ENCODE measurements around the gene HOXA1. TPM values are rescaled to one million over a fixed set of nuclear protein-coding genes. Genes with fewer than 3 reads are reported as not detected.

The HOXA1 gene
- total RNA-seq, 4 donors from 2014 or later: 0.16 to 0.36 TPM; not detected in 2

GRCh38 chr7:27105301-27106031 is 9.7 kb upstream of the HOXA1 start:
- in situ Hi-C loops (cut with MboI; ENCODE audit: low sequenced_read_pairs in 4 of 4): no loop called here

GRCh38 chr7:27104341-27105058 is 8.7 kb upstream of the HOXA1 start:
- TF ChIP-seq POLR2A (IDR thresholded peaks at IDR 0.05) (no peak), CTCF (IDR thresholded peaks at IDR 0.05 in 4 of 5, conservative IDR thresholded peaks at IDR 0.05 in 1 of 5) (no peak)
- Histone ChIP-seq H3K27ac (peak overlapping the region in 3 of 4 donors; percentile 53 to 67 (median 62)), H3K4me3 (no peak overlapping the region), H3K4me1 (peaks cover 0 to 9% of the 10 kb centered on the region in 2 donors), H3K36me3 (no peaks in the 10 kb centered on the region), H3K27me3 (no peaks in the 10 kb centered on the region), H3K9me3 (no peaks in the 10 kb centered on the region)
- in situ Hi-C loops (cut with MboI; ENCODE audit: low sequenced_read_pairs in 4 of 4) (no loop called here), intact Hi-C loops (cut with DNase I; ENCODE audit: low total_unique reads) (no loop called here)
- ATAC-seq (no peak), DNase-seq (no peak)

More at GRCh38 chr7:27105301-27106031, 9.7 kb upstream of the HOXA1 start:
- Histone ChIP-seq H3K27me3 (no peaks in the 10 kb centered on the region), H3K4me1 (peaks cover under 1 to 11% of the 10 kb centered on the region in 2 donors), H3K9me3 (no peaks in the 10 kb centered on the region), H3K27ac (peak overlapping the region in 2 of 4 donors; percentile 75 to 78), H3K36me3 (no peaks in the 10 kb centered on the region), H3K4me3 (peak overlapping the region in 1 of 4 donors; percentile 53)
- intact Hi-C loops (cut with DNase I; ENCODE audit: low total_unique reads): no loop called here
- DNase-seq: no peak
- TF ChIP-seq CTCF (IDR thresholded peaks at IDR 0.05 in 4 of 5, conservative IDR thresholded peaks at IDR 0.05 in 1 of 5) (no peak), POLR2A (IDR thresholded peaks at IDR 0.05) (no peak)
- ATAC-seq: no peak

GRCh38 chr7:27103489-27104226 is 7.9 kb upstream of the HOXA1 start:
- no peaks in the 10 kb centered on the region for H3K27me3 ChIP-seq

More at GRCh38 chr7:27103489-27104226, 7.9 kb upstream of the HOXA1 start:
- intact Hi-C loops (cut with DNase I; ENCODE audit: low total_unique reads) (no loop called here), in situ Hi-C loops (cut with MboI; ENCODE audit: low sequenced_read_pairs in 4 of 4) (no loop called here)
- DNase-seq: no peak
- Histone ChIP-seq H3K4me3 (peak overlapping the region; percentile 10 to 49 (median 26)), H3K36me3 (no peaks in the 10 kb centered on the region), H3K4me1 (peaks cover 0 to 9% of the 10 kb centered on the region in 2 donors), H3K27ac (peak overlapping the region; percentile 25 to 67 (median 58)), H3K9me3 (no peaks in the 10 kb centered on the region)
- no peak for TF ChIP-seq CTCF (IDR thresholded peaks at IDR 0.05 in 4 of 5, conservative IDR thresholded peaks at IDR 0.05 in 1 of 5)
- no peak for TF ChIP-seq POLR2A (IDR thresholded peaks at IDR 0.05)
- ATAC-seq: no peak

Measured in gastrocnemius medialis (tissue), 4 donors.